H1 (cell line): ENCODE measurements around the gene MRPL36. TPM values are rescaled to one million over a fixed set of nuclear protein-coding genes. Genes with fewer than 3 reads are reported as not detected.

Experiments used
- CTCF ChIA-PET: fragments of 300-600 bp; sonication (Branson Sonifier 250); formaldehyde crosslinking; loops from one replicate; lab custom pipeline; 2021; ENCODE audit not compliant: partially characterized antibody; lab: Charles Lee
- POLR2A ChIA-PET: fragments of 300-600 bp; sonication (Branson Sonifier 250); formaldehyde crosslinking; loops from one replicate; lab custom pipeline; 2021; ENCODE audit warnings: inconsistent platforms; ENCODE audit not compliant: partially characterized antibody; lab: Charles Lee
- DNase-seq, 2 experiments: peaks; one replicate each; pipeline versions ENCODE4 v3.0.0 to v3.0.0-alpha.2; 2010 to 2022; ENCODE audit warnings: low spot score in 2 of 2, low read depth in 1 of 2, mixed read lengths in 1 of 2
- FAIRE-seq: peaks from 2 replicates; lab custom pipeline; 2011; peaks lifted over from hg19 to GRCh38; lab: Jason Lieb, UNC
- H2AFZ ChIP-seq: 2 replicates; pipeline ENCODE4 v1.8.1; 2012; ENCODE audit warnings: low read length, inconsistent platforms
- H2AK5ac ChIP-seq: 2 replicates; pipeline ENCODE4 v1.6.1; 2013; ENCODE audit warnings: low read depth, low read length
- H2BK120ac ChIP-seq: replicated peaks from 2 replicates; pipeline ENCODE3; 2013; ENCODE audit warnings: low read depth, low read length, inconsistent platforms
- H2BK12ac ChIP-seq: 2 replicates; pipeline ENCODE4 v1.6.1; 2013; ENCODE audit warnings: low read depth, low read length
- H2BK15ac ChIP-seq: 2 replicates; pipeline ENCODE4 v1.6.1; 2013; ENCODE audit warnings: low read length
- H2BK20ac ChIP-seq: 2 replicates; pipeline ENCODE4 v1.6.1; 2013; ENCODE audit warnings: low read length
- H2BK5ac ChIP-seq: 2 replicates; pipeline ENCODE4 v1.6.1; 2013; ENCODE audit warnings: low read depth, low read length
- H3K14ac ChIP-seq: 2 replicates; pipeline ENCODE4 v1.6.1; 2013; ENCODE audit warnings: inconsistent platforms; ENCODE audit not compliant: insufficient read length
- H3K18ac ChIP-seq: 2 replicates; pipeline ENCODE4 v1.6.1; 2013; ENCODE audit warnings: low read length; ENCODE audit errors: extremely low read depth
- H3K23ac ChIP-seq: 2 replicates; pipeline ENCODE4 v1.6.1; 2013; ENCODE audit warnings: inconsistent platforms; ENCODE audit not compliant: insufficient read length
- H3K23me2 ChIP-seq: 2 replicates; pipeline ENCODE4 v1.6.1; 2013; ENCODE audit warnings: low read depth, low read length
- H3K27ac ChIP-seq: 2 replicates; pipeline ENCODE4 v1.6.1; 2011; ENCODE audit warnings: low read depth, low read length, inconsistent platforms
- H3K27me3 ChIP-seq, 4 experiments: replicated peaks in 1 of 4; 1 replicate in 1 of 4; 2 replicates in 3 of 4; pipeline versions ENCODE4 v1.6.1 to v1.8.1; 2011 to 2013; ENCODE audit warnings: low read length in 3 of 4, mild to moderate bottlenecking in 3 of 4, inconsistent platforms in 2 of 4, mixed read lengths in 2 of 4, moderate library complexity in 1 of 4; ENCODE audit not compliant: control insufficient read depth in 3 of 4, insufficient read depth in 3 of 4; ENCODE audit errors: extremely low read depth in 1 of 4
- H3K36me3 ChIP-seq, 4 experiments: 2 replicates each; pipeline versions ENCODE4 v1.6.1 to v1.8.1; 2011 to 2013; ENCODE audit warnings: mild to moderate bottlenecking in 4 of 4, low read length in 3 of 4, moderate library complexity in 2 of 4, control low read depth in 1 of 4, inconsistent platforms in 1 of 4; ENCODE audit not compliant: insufficient read depth in 4 of 4, control insufficient read depth in 2 of 4
- H3K4ac ChIP-seq: replicated peaks from 2 replicates; pipeline ENCODE3; 2013; ENCODE audit warnings: low read length, low read depth, mixed read lengths, inconsistent platforms; ENCODE audit not compliant: insufficient read length
- H3K4me1 ChIP-seq, 4 experiments: replicated peaks in 1 of 4; 1 replicate in 1 of 4; 2 replicates in 3 of 4; pipeline versions ENCODE4 v1.6.1 to v1.8.1; 2011 to 2013; ENCODE audit warnings: low read length in 3 of 4, inconsistent platforms in 2 of 4, mixed read lengths in 1 of 4; ENCODE audit not compliant: insufficient read depth in 4 of 4, control insufficient read depth in 3 of 4
- H3K4me2 ChIP-seq, 2 experiments: 2 replicates each; pipeline versions ENCODE4 v1.6.1 to v1.8.1; 2011 to 2013; ENCODE audit warnings: low read depth in 2 of 2, low read length in 2 of 2, control low read depth in 1 of 2, inconsistent platforms in 1 of 2, mild to moderate bottlenecking in 1 of 2; ENCODE audit not compliant: insufficient read depth in 1 of 2
- H3K4me3 ChIP-seq, 4 experiments: fragments of 200-600, 300-600 bp in 1 of 4; sonication (generic), shearing (Covaris generic), sonication (Bioruptor Twin) in 1 of 4; 2 replicates each; pipeline versions ENCODE4 v1.5.1 to v1.8.1; 2011 to 2016; ENCODE audit warnings: low read length in 4 of 4, low read depth in 3 of 4, control low read depth in 2 of 4, inconsistent platforms in 2 of 4, mild to moderate bottlenecking in 2 of 4, mixed read lengths in 1 of 4, moderate library complexity in 1 of 4; ENCODE audit not compliant: insufficient read depth in 2 of 4; ENCODE audit errors: extremely low read depth in 1 of 4
- H3K56ac ChIP-seq: replicated peaks from 2 replicates; pipeline ENCODE3; 2013; ENCODE audit warnings: low read depth, mild to moderate bottlenecking, mixed read lengths, low read length, inconsistent platforms; ENCODE audit not compliant: insufficient read length
- H3K79me1 ChIP-seq: 2 replicates; pipeline ENCODE4 v1.6.1; 2013; ENCODE audit warnings: low read depth, low read length, control low read depth
- H3K79me2 ChIP-seq, 2 experiments: 2 replicates each; pipeline versions ENCODE4 v1.6.1 to v1.8.1; 2012 to 2013; ENCODE audit warnings: low read length in 2 of 2, mild to moderate bottlenecking in 2 of 2, inconsistent platforms in 1 of 2; ENCODE audit not compliant: insufficient read depth in 2 of 2, control insufficient read depth in 1 of 2
- H3K9ac ChIP-seq, 4 experiments: replicated peaks in 1 of 4; 1 replicate in 1 of 4; 2 replicates in 3 of 4; pipeline versions ENCODE4 v1.6.1 to v1.8.1; 2011 to 2013; ENCODE audit warnings: low read depth in 3 of 4, low read length in 3 of 4, control low read depth in 2 of 4, mild to moderate bottlenecking in 2 of 4, moderate library complexity in 2 of 4, inconsistent platforms in 1 of 4; ENCODE audit errors: extremely low read depth in 1 of 4
- H3K9me3 ChIP-seq, 2 experiments: 2 replicates each; pipeline versions ENCODE4 v1.6.1 to v1.8.1; 2012 to 2013; ENCODE audit warnings: mild to moderate bottlenecking in 2 of 2, moderate library complexity in 2 of 2, control low read depth in 1 of 2, inconsistent platforms in 1 of 2, low read depth in 1 of 2, low read length in 1 of 2, mixed read lengths in 1 of 2; ENCODE audit not compliant: insufficient read depth in 2 of 2
- H4K20me1 ChIP-seq, 2 experiments: replicated peaks in 1 of 2; 2 replicates each; pipeline versions ENCODE3 to v1.8.1; 2011 to 2013; ENCODE audit warnings: inconsistent platforms in 2 of 2, low read length in 2 of 2, mild to moderate bottlenecking in 1 of 2; ENCODE audit not compliant: insufficient read depth in 2 of 2, control insufficient read depth in 1 of 2
- H4K5ac ChIP-seq: 2 replicates; pipeline ENCODE4 v1.6.1; 2013; ENCODE audit warnings: low read length, low read depth, mixed read lengths, inconsistent platforms; ENCODE audit not compliant: insufficient read length
- H4K8ac ChIP-seq: 2 replicates; pipeline ENCODE4 v1.8.0; 2013; ENCODE audit warnings: mild to moderate bottlenecking, moderate library complexity, low read length, inconsistent platforms; ENCODE audit not compliant: insufficient read depth; ENCODE audit errors: extremely low read depth
- H4K91ac ChIP-seq: replicated peaks from 2 replicates; pipeline ENCODE3; 2013; ENCODE audit warnings: low read length, mixed read lengths, inconsistent platforms; ENCODE audit not compliant: insufficient read length
- CHD2 ChIP-seq: IDR thresholded peaks from 2 replicates; pipeline ENCODE4 v1.6.1; 2012; ENCODE audit warnings: low read length, improper control_type of control experiment
- CREB1 ChIP-seq: IDR thresholded peaks from 2 replicates; pipeline ENCODE4 v1.6.1; 2012; ENCODE audit warnings: inconsistent platforms
- GABPA ChIP-seq: IDR thresholded peaks from 2 replicates; pipeline ENCODE4 v1.6.1; 2011; ENCODE audit warnings: mild to moderate bottlenecking, low read length, moderate library complexity, borderline replicate concordance; ENCODE audit not compliant: insufficient read depth
- KDM4A ChIP-seq: IDR thresholded peaks from one replicate; pipeline ENCODE4 v1.7.1; 2012; ENCODE audit warnings: low read depth, mild to moderate bottlenecking, moderate library complexity, low read length, inconsistent platforms; ENCODE audit not compliant: severe bottlenecking
- POU5F1 ChIP-seq: IDR thresholded peaks from 2 replicates; pipeline ENCODE4 v1.6.1; 2011; ENCODE audit warnings: low read depth, mild to moderate bottlenecking, low read length, moderate library complexity
- RBBP5 ChIP-seq: IDR thresholded peaks from 2 replicates; pipeline ENCODE4 v1.7.1; 2012; ENCODE audit warnings: low read depth, mild to moderate bottlenecking, inconsistent platforms, low read length, moderate library complexity, borderline replicate concordance
- SP1 ChIP-seq: IDR thresholded peaks from 2 replicates; pipeline ENCODE4 v1.6.1; 2011; ENCODE audit warnings: low read depth, low read length
- SP4 ChIP-seq: IDR thresholded peaks from 2 replicates; pipeline ENCODE4 v1.6.1; 2012; ENCODE audit warnings: low read length, inconsistent platforms
- TEAD4 ChIP-seq: IDR thresholded peaks from 2 replicates; pipeline ENCODE4 v1.6.1; 2012; ENCODE audit warnings: low read depth, low read length, inconsistent platforms, mixed read lengths
- WGBS, 2 experiments: shearing (Covaris generic) in 1 of 2; methylation state at CpG; one replicate each; pipeline versions ENCODE4 v1.1.6 to v1.1.7; 2013 to 2015; ENCODE audit warnings: low lambda C conversion rate in 2 of 2, mixed read lengths in 2 of 2, inconsistent platforms in 1 of 2, low coverage in 1 of 2, missing lambda C conversion rate in 1 of 2; ENCODE audit not compliant: insufficient replicate concordance in 2 of 2, insufficient coverage in 1 of 2, insufficient read length in 1 of 2; ENCODE audit errors: extremely low coverage in 1 of 2, missing lambda C conversion rate in 1 of 2; 5-methylcytosine and 5-hydroxymethylcytosine counted together
- polyA plus RNA-seq, 7 experiments: library from polyadenylated mRNA; depleted of rRNA in 3 of 7; stranded (reverse) in 5 of 7; unstranded in 2 of 7; fragments of >200 nt in 5 of 7; fragments of 200-250 nt in 2 of 7; gene quantifications; 1 replicate in 5 of 7; 2 replicates in 1 of 7; 4 replicates in 1 of 7; pipeline versions ENCODE4 v1.2.1 to v1.2.3, GENCODE V29; 2011 to 2013; ENCODE audit warnings: missing spikeins in 2 of 7, mixed read lengths in 2 of 7
- total RNA-seq: library from RNA; stranded (reverse); fragmentation: NEBNext Ultra II Directional; extraction: Animal tissue kit (Norgen Biotek cat#: 25700); gene quantifications from 2 replicates; pipeline ENCODE4 v1.2.1, GENCODE V29; 2021
- TF ChIP-seq, protein P1 (sequence below), 3 experiments: IDR thresholded peaks; 1 replicate in 2 of 3; 2 replicates in 1 of 3; pipeline versions ENCODE4 v1.5.1 to v1.6.1; 2011; ENCODE audit warnings: low read length in 3 of 3, mild to moderate bottlenecking in 3 of 3, inconsistent platforms in 2 of 3, low read depth in 1 of 3, moderate library complexity in 1 of 3; ENCODE audit not compliant: insufficient read depth in 1 of 3; ENCODE audit errors: control extremely low read depth in 1 of 3
- TF ChIP-seq, protein P2 (sequence below): IDR thresholded peaks from 2 replicates; pipeline ENCODE4 v1.6.1; 2011; ENCODE audit warnings: low read depth, mild to moderate bottlenecking, low read length; ENCODE audit not compliant: insufficient read depth

MRPL36 gene
- total and polyA plus RNA-seq, 2 of the 8 experiments (the other 6 are each of a cell fraction or from before 2014, with no cell fraction given) = 56.3 to 81.5 TPM

DNA sequence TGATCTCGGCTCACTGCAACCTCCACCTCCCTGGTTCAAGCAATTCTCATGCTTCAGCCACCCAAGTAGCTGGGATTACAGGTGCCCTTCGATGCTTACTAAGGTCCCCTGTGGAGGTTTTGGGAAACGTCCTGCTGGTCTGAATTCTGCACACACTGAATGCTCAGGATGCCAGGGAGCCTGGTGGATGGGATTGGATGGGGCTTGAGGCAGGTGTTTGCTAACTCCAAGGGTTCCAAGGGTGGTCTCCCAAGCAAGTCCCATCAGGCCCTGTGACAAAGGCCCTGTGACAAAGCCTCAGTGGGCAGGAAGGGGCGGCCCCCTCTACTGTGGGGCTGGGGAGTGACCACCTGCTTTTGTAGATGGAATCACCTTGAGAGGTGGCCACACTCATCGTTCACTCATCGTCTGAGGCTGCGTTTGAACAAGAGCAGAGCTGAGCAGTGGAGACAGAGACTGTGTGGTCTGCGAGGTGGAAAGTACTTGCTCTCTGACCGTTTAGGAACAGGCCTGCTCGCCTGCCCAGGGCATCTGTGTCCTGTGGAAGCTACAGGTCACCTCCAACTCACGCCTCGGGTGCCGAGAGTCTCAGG is 40.2 kb downstream of the MRPL36 start:
- Histone ChIP-seq H3K4me2 (no peak overlapping the region), H3K79me1 (no peaks in the 10 kb centered on the region), H2AFZ (no peak overlapping the region), H2BK12ac (no peak overlapping the region), H3K27me3 (no peaks in the 10 kb centered on the region), H3K56ac (no peak overlapping the region), H2BK120ac (no peak overlapping the region), H4K20me1 (no peaks in the 10 kb centered on the region), H2AK5ac (no peak overlapping the region), H3K27ac (no peak overlapping the region), H3K23me2 (no peaks in the 10 kb centered on the region), H3K4me1 (peaks cover 0 to 11% (median 0%) of the 10 kb centered on the region in 4 experiments; a peak in 5 of 7 replicates), H3K23ac (no peak overlapping the region), H2BK20ac (no peak overlapping the region), H3K79me2 (no peaks in the 10 kb centered on the region), H3K9me3 (peaks cover 0 to 3% of the 10 kb centered on the region in 2 experiments; a peak in 1 of 4 replicates), H3K18ac (no peak overlapping the region), H3K14ac (no peak overlapping the region), H4K5ac (no peak overlapping the region), H2BK5ac (no peak overlapping the region), H3K4ac (no peak overlapping the region), H4K91ac (no peak overlapping the region), H3K9ac (no peak overlapping the region), H3K36me3 (no peaks in the 10 kb centered on the region), H3K4me3 (no peak overlapping the region), H2BK15ac (no peak overlapping the region), H4K8ac (0 out of 2 replicates have a peak overlapping the region, but pooled peaks have one; percentile 39)
- POLR2A ChIA-PET = no interaction called here
- CTCF ChIA-PET = interaction anchor here (2.7 kb wide), 1 partner anchor 22 kb away, joined by 11 read pairs; no protein-coding TSS in a partner anchor
- DNase-seq (peak in 1 of 2 experiments; percentile 35), FAIRE-seq (no peak)
- WGBS, 2 experiments = 77% methylated on average over 13 of the region's 13 CpGs; no CpG with 5 or more reads in 1 of the 2 experiments
- no peak for TF ChIP-seq TEAD4
- TF ChIP-seq CHD2 = no peak
- no peak for TF ChIP-seq SP4
- TF ChIP-seq GABPA = no peak
- TF ChIP-seq POU5F1 = no peak
- TF ChIP-seq KDM4A = no peak
- TF ChIP-seq, protein P1, sequence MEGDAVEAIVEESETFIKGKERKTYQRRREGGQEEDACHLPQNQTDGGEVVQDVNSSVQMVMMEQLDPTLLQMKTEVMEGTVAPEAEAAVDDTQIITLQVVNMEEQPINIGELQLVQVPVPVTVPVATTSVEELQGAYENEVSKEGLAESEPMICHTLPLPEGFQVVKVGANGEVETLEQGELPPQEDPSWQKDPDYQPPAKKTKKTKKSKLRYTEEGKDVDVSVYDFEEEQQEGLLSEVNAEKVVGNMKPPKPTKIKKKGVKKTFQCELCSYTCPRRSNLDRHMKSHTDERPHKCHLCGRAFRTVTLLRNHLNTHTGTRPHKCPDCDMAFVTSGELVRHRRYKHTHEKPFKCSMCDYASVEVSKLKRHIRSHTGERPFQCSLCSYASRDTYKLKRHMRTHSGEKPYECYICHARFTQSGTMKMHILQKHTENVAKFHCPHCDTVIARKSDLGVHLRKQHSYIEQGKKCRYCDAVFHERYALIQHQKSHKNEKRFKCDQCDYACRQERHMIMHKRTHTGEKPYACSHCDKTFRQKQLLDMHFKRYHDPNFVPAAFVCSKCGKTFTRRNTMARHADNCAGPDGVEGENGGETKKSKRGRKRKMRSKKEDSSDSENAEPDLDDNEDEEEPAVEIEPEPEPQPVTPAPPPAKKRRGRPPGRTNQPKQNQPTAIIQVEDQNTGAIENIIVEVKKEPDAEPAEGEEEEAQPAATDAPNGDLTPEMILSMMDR (IDR thresholded peaks at IDR 0.05; ENCODE audit: control extremely low read depth in 1 of 3, insufficient read depth in 1 of 3, low read depth in 1 of 3, low read length in 3 of 3) = no peak
- TF ChIP-seq, protein P2, sequence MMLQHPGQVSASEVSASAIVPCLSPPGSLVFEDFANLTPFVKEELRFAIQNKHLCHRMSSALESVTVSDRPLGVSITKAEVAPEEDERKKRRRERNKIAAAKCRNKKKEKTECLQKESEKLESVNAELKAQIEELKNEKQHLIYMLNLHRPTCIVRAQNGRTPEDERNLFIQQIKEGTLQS = no peak
- TF ChIP-seq RBBP5 = no peak
- no peak for TF ChIP-seq CREB1
- no peak for TF ChIP-seq SP1
